GM12865 (cell line): ENCODE data around the gene AFDN.

Experiments used
- DNase-seq: peaks from one replicate; pipeline ENCODE4 v3.0.0; 2010; ENCODE audit warnings: low read depth
- H3K4me3 ChIP-seq: 2 replicates; pipeline ENCODE4 v1.5.1; 2011; ENCODE audit warnings: mild to moderate bottlenecking, low read depth, low read length, control low read depth
- CTCF ChIP-seq: IDR thresholded peaks from 2 replicates; pipeline ENCODE4 v1.5.1; 2011; ENCODE audit warnings: low read length, control low read depth, low read depth, inconsistent platforms; ENCODE audit not compliant: insufficient read depth; ENCODE audit errors: missing control alignments

Gene AFDN

GRCh38 chr6:167807756-167808155 lies 19.0 kb upstream of the AFDN start:
- TF ChIP-seq CTCF: no peak

GRCh38 chr6:167811040-167811439 lies 15.7 kb upstream of the AFDN start:
- no peak overlapping the region for H3K4me3 ChIP-seq
- TF ChIP-seq CTCF: no peak
- no peak for DNase-seq

More at GRCh38 chr6:167807756-167808155, 19.0 kb upstream of the AFDN start:
- DNase-seq: no peak
- no peak overlapping the region for H3K4me3 ChIP-seq

GRCh38 chr6:167811442-167812087 lies 15.1 kb upstream of the AFDN start:
- H3K4me3 ChIP-seq: no peak overlapping the region
- no peak for DNase-seq
- TF ChIP-seq CTCF: no peak

GRCh38 chr6:167812088-167812487 lies 14.6 kb upstream of the AFDN start:
- no peak for TF ChIP-seq CTCF
- DNase-seq: no peak
- no peak overlapping the region for H3K4me3 ChIP-seq

GRCh38 chr6:167815296-167815980 lies 11.3 kb upstream of the AFDN start:
- no peak overlapping the region for H3K4me3 ChIP-seq
- DNase-seq: no peak
- no peak for TF ChIP-seq CTCF

GRCh38 chr6:167817016-167817415 lies 9.7 kb upstream of the AFDN start:
- DNase-seq: no peak
- H3K4me3 ChIP-seq: no peak overlapping the region
- no peak for TF ChIP-seq CTCF
